ENCODE measurements around the gene SYTL3. TPM values are rescaled to one million over a fixed set of nuclear protein-coding genes. Genes with fewer than 3 reads are reported as not detected.

The SYTL3 gene
- total and polyA plus RNA-seq, 2 donors (not counting 1 experiment from before 2014, with no cell fraction given) = 1.1 to 5.4 TPM

GRCh38 chr6:158725704-158726103 lies 75.8 kb downstream of the SYTL3 start:
- Histone ChIP-seq H3K9me3 (ENCODE audit: control extremely low read depth in 1 of 3, control insufficient read depth in 2 of 3, insufficient read depth in 1 of 3, low read length in 2 of 3) (peaks cover 0 to 7% (median 6%) of the 10 kb centered on the region in 3 donors), H3K27me3 (replicated peaks in 1 of 4; ENCODE audit: control extremely low read depth in 1 of 4, control insufficient read depth in 3 of 4, insufficient read depth in 4 of 4, low read length in 3 of 4) (no peaks in the 10 kb centered on the region), H4K20me1 (ENCODE audit: control insufficient read depth, insufficient read depth, low read length, poor library complexity, severe bottlenecking) (no peaks in the 10 kb centered on the region), H3K4me1 (ENCODE audit: control insufficient read depth in 2 of 2, insufficient read depth in 2 of 2, low read length in 2 of 2) (peaks cover 6 to 7% of the 10 kb centered on the region in 2 donors), H3K4me2 (replicated peaks; ENCODE audit: low read depth, low read length, poor library complexity, severe bottlenecking) (no peak overlapping the region), H3K36me3 (replicated peaks in 1 of 2; ENCODE audit: control extremely low read depth in 1 of 2, control insufficient read depth in 1 of 2, extremely low read depth in 1 of 2, insufficient read depth in 2 of 2, low read length in 1 of 2) (no peaks in the 10 kb centered on the region), H3K9ac (ENCODE audit: low read length) (no peak overlapping the region), H3K4me3 (ENCODE audit: control extremely low read depth in 1 of 5, extremely low read depth in 1 of 5, insufficient read depth in 1 of 5, low read depth in 2 of 5, low read length in 4 of 5) (no peak overlapping the region), H3K27ac (ENCODE audit: low read length in 2 of 2) (no peak overlapping the region), H3K79me2 (ENCODE audit: control insufficient read depth, insufficient read depth, low read length) (no peaks in the 10 kb centered on the region), H2AFZ (ENCODE audit: insufficient read depth, low read depth, low read length, poor library complexity, severe bottlenecking) (no peak overlapping the region)
- Mint-ChIP-seq H3K27ac (no peak overlapping the region), H3K4me1 (peaks cover 7% of the 10 kb centered on the region), H3K4me3 (no peak overlapping the region), H3K9me3 (ENCODE audit: insufficient read depth) (no peaks in the 10 kb centered on the region), H3K27me3 (no peaks in the 10 kb centered on the region)
- ChIA-PET CTCF (no interaction called here), POLR2A (no interaction called here)
- DNase-seq = no peak
- no peak for ATAC-seq (ENCODE audit: low read depth)
- intact Hi-C loops (cut with micrococcal nuclease) = no loop called here
- TF ChIP-seq CTCF (IDR thresholded peaks at IDR 0.05) (no peak), EZH2 (IDR thresholded peaks at IDR 0.05; ENCODE audit: borderline replicate concordance, insufficient read depth, low read depth, low read length, poor library complexity, severe bottlenecking) (no peak)
- WGBS (ENCODE audit: insufficient coverage) = 96% methylated on average over 7 of the region's 8 CpGs

- Histone ChIP-seq H3K4me2 (replicated peaks; ENCODE audit: low read depth, low read length, poor library complexity, severe bottlenecking) (no peak overlapping the region), H3K4me3 (ENCODE audit: control extremely low read depth in 1 of 5, extremely low read depth in 1 of 5, insufficient read depth in 1 of 5, low read depth in 2 of 5, low read length in 4 of 5) (no peak overlapping the region), H3K79me2 (ENCODE audit: control insufficient read depth, insufficient read depth, low read length) (no peaks in the 10 kb centered on the region), H3K4me1 (ENCODE audit: control insufficient read depth in 2 of 2, insufficient read depth in 2 of 2, low read length in 2 of 2) (no peaks in the 10 kb centered on the region), H3K36me3 (replicated peaks in 1 of 2; ENCODE audit: control extremely low read depth in 1 of 2, control insufficient read depth in 1 of 2, extremely low read depth in 1 of 2, insufficient read depth in 2 of 2, low read length in 1 of 2) (no peaks in the 10 kb centered on the region), H4K20me1 (ENCODE audit: control insufficient read depth, insufficient read depth, low read length, poor library complexity, severe bottlenecking) (no peaks in the 10 kb centered on the region), H3K9ac (ENCODE audit: low read length) (no peak overlapping the region), H2AFZ (ENCODE audit: insufficient read depth, low read depth, low read length, poor library complexity, severe bottlenecking) (no peak overlapping the region), H3K27ac (ENCODE audit: low read length in 2 of 2) (no peak overlapping the region), H3K27me3 (replicated peaks in 1 of 4; ENCODE audit: control extremely low read depth in 1 of 4, control insufficient read depth in 3 of 4, insufficient read depth in 4 of 4, low read length in 3 of 4) (no peaks in the 10 kb centered on the region), H3K9me3 (ENCODE audit: control extremely low read depth in 1 of 3, control insufficient read depth in 2 of 3, insufficient read depth in 1 of 3, low read length in 2 of 3) (peaks cover 2 to 32% (median 16%) of the 10 kb centered on the region in 3 donors)
- WGBS (ENCODE audit: insufficient coverage) = 100% methylated on average over 3 of the region's 6 CpGs
- no peak for DNase-seq
- no peak for ATAC-seq (ENCODE audit: low read depth)
- Mint-ChIP-seq H3K4me1 (no peaks in the 10 kb centered on the region), H3K4me3 (no peak overlapping the region), H3K9me3 (ENCODE audit: insufficient read depth) (no peaks in the 10 kb centered on the region), H3K27me3 (no peaks in the 10 kb centered on the region), H3K27ac (no peak overlapping the region)
- ChIA-PET CTCF (interaction anchor here (0.5 kb wide), 1 partner anchor 179 kb away, joined by 3 read pairs; no protein-coding TSS in a partner anchor), POLR2A (no interaction called here)
- intact Hi-C loops (cut with micrococcal nuclease) = no loop called here
- TF ChIP-seq EZH2 (IDR thresholded peaks at IDR 0.05; ENCODE audit: borderline replicate concordance, insufficient read depth, low read depth, low read length, poor library complexity, severe bottlenecking) (no peak), CTCF (IDR thresholded peaks at IDR 0.05) (no peak)
These were observed 80.2 kb downstream of the SYTL3 start for GRCh38 chr6:158729906-158730540.

Data from B cell (primary cell).